IMR-90 (cell line): ENCODE results near the gene ATP11A. TPM values are rescaled to one million over a fixed set of nuclear protein-coding genes. Genes with fewer than 3 reads are reported as not detected.

Experiments used
- ATAC-seq: fragments of 200-7000 bp; cut with Tn5 transposase; 2 replicates; pipeline ENCODE4 v1.9.1; 2020; ENCODE audit warnings: low read depth, mild to moderate bottlenecking, moderate library complexity
- BruUV-seq: library from RNA; stranded (reverse); fragments of 400-500 nt; replicated peaks from 2 replicates; lab custom pipeline; 2021; lab: Mats Ljungman, UMichigan
- CTCF ChIA-PET: fragments of 300-600 bp; formaldehyde crosslinking; extraction: SDS; loops from one replicate; lab custom pipeline; 2021; ENCODE audit warnings: antibody characterized with exemption; lab: Yijun Ruan, JAX
- POLR2A ChIA-PET: fragments of 300-600 bp; sonication (Branson Sonifier 250); formaldehyde crosslinking; loops from one replicate; lab custom pipeline; 2022; ENCODE audit warnings: antibody characterized with exemption; ENCODE audit not compliant: unreplicated experiment; lab: Charles Lee
- DNase-seq: peaks from one replicate; pipeline ENCODE4 v3.0.0; 2013
- H2AFZ ChIP-seq: replicated peaks from 2 replicates; pipeline ENCODE3; 2013; ENCODE audit warnings: low read length, mild to moderate bottlenecking; ENCODE audit not compliant: poor library complexity
- H2AK5ac ChIP-seq: 2 replicates; pipeline ENCODE4 v1.6.1; 2013; ENCODE audit warnings: low read depth, low read length, inconsistent platforms
- H2AK9ac ChIP-seq: replicated peaks from 2 replicates; pipeline ENCODE3; 2013; ENCODE audit warnings: mild to moderate bottlenecking, low read depth, low read length, moderate library complexity; ENCODE audit not compliant: poor library complexity
- H2BK120ac ChIP-seq: 2 replicates; pipeline ENCODE4 v1.6.1; 2013; ENCODE audit warnings: low read depth, low read length, inconsistent platforms
- H2BK15ac ChIP-seq: 3 replicates; pipeline ENCODE4 v1.6.1; 2013; ENCODE audit warnings: low read depth, low read length, inconsistent platforms
- H2BK20ac ChIP-seq: 2 replicates; pipeline ENCODE4 v1.6.1; 2013; ENCODE audit warnings: low read depth, mild to moderate bottlenecking, inconsistent platforms, low read length, moderate library complexity
- H2BK5ac ChIP-seq: 2 replicates; pipeline ENCODE4 v1.6.1; 2013; ENCODE audit warnings: mild to moderate bottlenecking, low read depth, low read length, inconsistent platforms; ENCODE audit not compliant: poor library complexity, severe bottlenecking
- H3K14ac ChIP-seq: replicated peaks from 2 replicates; pipeline ENCODE4 v1.6.1; 2013; ENCODE audit warnings: low read depth, low read length, inconsistent platforms
- H3K18ac ChIP-seq: 2 replicates; pipeline ENCODE4 v1.6.1; 2013; ENCODE audit warnings: low read depth, low read length, control low read depth
- H3K23ac ChIP-seq: 2 replicates; pipeline ENCODE4 v1.6.1; 2013; ENCODE audit warnings: low read depth, low read length, inconsistent platforms
- H3K27ac ChIP-seq: 2 replicates; pipeline ENCODE4 v1.5.1; 2013; ENCODE audit warnings: mild to moderate bottlenecking, control low read depth, low read length; ENCODE audit not compliant: insufficient read depth
- H3K27me3 ChIP-seq: 2 replicates; pipeline ENCODE4 v1.6.1; 2013; ENCODE audit warnings: low read length; ENCODE audit not compliant: control insufficient read depth, insufficient read depth
- H3K36me3 ChIP-seq: 2 replicates; pipeline ENCODE4 v1.6.1; 2013; ENCODE audit warnings: low read length, mixed read lengths; ENCODE audit not compliant: control insufficient read depth, insufficient read depth
- H3K4ac ChIP-seq: 2 replicates; pipeline ENCODE4 v1.6.1; 2013; ENCODE audit warnings: low read depth, low read length, inconsistent platforms
- H3K4me1 ChIP-seq: 2 replicates; pipeline ENCODE4 v1.6.1; 2013; ENCODE audit warnings: low read length, mixed read lengths; ENCODE audit not compliant: control insufficient read depth, insufficient read depth
- H3K4me2 ChIP-seq: 2 replicates; pipeline ENCODE4 v1.6.1; 2013; ENCODE audit warnings: low read depth, mild to moderate bottlenecking, control low read depth, low read length, moderate library complexity
- H3K4me3 ChIP-seq: 2 replicates; pipeline ENCODE4 v1.5.1; 2013; ENCODE audit warnings: low read depth, mild to moderate bottlenecking, control low read depth, low read length, moderate library complexity; ENCODE audit not compliant: insufficient read depth
- H3K56ac ChIP-seq: 2 replicates; pipeline ENCODE4 v1.6.1; 2013; ENCODE audit warnings: low read length, inconsistent platforms; ENCODE audit not compliant: insufficient read depth; ENCODE audit errors: extremely low read depth
- H3K79me1 ChIP-seq, 2 experiments: 2 replicates each; pipeline ENCODE4 v1.6.1; 2013; ENCODE audit warnings: low read length in 2 of 2, inconsistent platforms in 1 of 2, low read depth in 1 of 2
- H3K9ac ChIP-seq: 2 replicates; pipeline ENCODE4 v1.6.1; 2013; ENCODE audit warnings: low read depth, low read length, control low read depth
- H3K9me1 ChIP-seq: 2 replicates; pipeline ENCODE4 v1.6.1; 2013; ENCODE audit warnings: low read length, inconsistent platforms; ENCODE audit not compliant: insufficient read depth
- H3K9me3 ChIP-seq: 2 replicates; pipeline ENCODE4 v1.6.1; 2013; ENCODE audit warnings: low read length; ENCODE audit not compliant: control insufficient read depth, insufficient read depth
- H4K20me1 ChIP-seq: 2 replicates; pipeline ENCODE4 v1.6.1; 2013; ENCODE audit warnings: low read length, inconsistent platforms; ENCODE audit not compliant: insufficient read depth
- H4K5ac ChIP-seq: 2 replicates; pipeline ENCODE4 v1.6.1; 2013; ENCODE audit warnings: mild to moderate bottlenecking, low read depth, low read length, control low read depth
- H4K8ac ChIP-seq, 2 experiments: 2 replicates each; pipeline ENCODE4 v1.6.1; 2013; ENCODE audit warnings: low read depth in 2 of 2, low read length in 2 of 2, control low read depth in 1 of 2, inconsistent platforms in 1 of 2
- H4K91ac ChIP-seq: 2 replicates; pipeline ENCODE4 v1.6.1; 2013; ENCODE audit warnings: low read depth, low read length, inconsistent platforms; ENCODE audit not compliant: insufficient read depth
- CEBPB ChIP-seq: IDR thresholded peaks from 2 replicates; pipeline ENCODE4 v1.6.1; 2012; ENCODE audit warnings: low read depth, low read length, improper control_type of control experiment
- CHD1 ChIP-seq: IDR thresholded peaks from 2 replicates; pipeline ENCODE4 v1.6.1; 2012; ENCODE audit warnings: low read depth, low read length, improper control_type of control experiment
- CTCF ChIP-seq: conservative IDR thresholded peaks from 2 replicates; pipeline ENCODE4 v1.5.1; 2012; ENCODE audit warnings: mild to moderate bottlenecking, low read depth, low read length, improper control_type of control experiment
- FOS ChIP-seq: fragments of 150-350 bp; IDR thresholded peaks from 2 replicates; pipeline ENCODE4 v1.6.1; 2016; ENCODE audit warnings: low read depth, low read length
- MAFK ChIP-seq: IDR thresholded peaks from 2 replicates; pipeline ENCODE4 v1.6.1; 2012; ENCODE audit warnings: low read depth, low read length, improper control_type of control experiment
- MAZ ChIP-seq: IDR thresholded peaks from 2 replicates; pipeline ENCODE4 v1.6.1; 2012; ENCODE audit warnings: low read depth, mild to moderate bottlenecking, low read length, improper control_type of control experiment, moderate library complexity, borderline replicate concordance
- POLR2A ChIP-seq: IDR thresholded peaks from 2 replicates; pipeline ENCODE4 v1.6.1; 2012; ENCODE audit warnings: mild to moderate bottlenecking, low read depth, low read length
- RFX5 ChIP-seq: IDR thresholded peaks from 2 replicates; pipeline ENCODE4 v1.8.0; 2012; ENCODE audit warnings: low read depth, mild to moderate bottlenecking, low read length, moderate library complexity
- SMC3 ChIP-seq: fragments of 150-350 bp; IDR thresholded peaks from 2 replicates; pipeline ENCODE4 v1.6.1; 2016; ENCODE audit warnings: low read depth, mild to moderate bottlenecking, antibody characterized with exemption, low read length, moderate library complexity
- WGBS, 2 experiments: methylation state at CpG; one replicate each; pipeline versions ENCODE4 v1.1.5 to v1.1.7; 2013; ENCODE audit warnings: missing lambda C conversion rate in 2 of 2; ENCODE audit not compliant: insufficient read length in 1 of 2; ENCODE audit errors: extremely low coverage in 2 of 2; 5-methylcytosine and 5-hydroxymethylcytosine counted together
- dilution Hi-C: fragments of 300-500 bp; cut with HindIII; formaldehyde crosslinking; loops from one replicate; pipeline ENCODE4 v1.14.3; 2018; ENCODE audit warnings: low sequenced_read_pairs; ENCODE audit not compliant: unreplicated experiment
- in situ Hi-C: fragments of 300-500 bp; cut with MboI; formaldehyde crosslinking; loops from 3 replicates; pipeline ENCODE4 v1.14.3; 2019; ENCODE audit warnings: low sequenced_read_pairs, inconsistent platforms, mixed read lengths
- intact Hi-C: fragments of 100-400 bp; cut with micrococcal nuclease; formaldehyde crosslinking; loops from 2 replicates; pipeline ENCODE4 v1.10.0; 2022
- polyA plus RNA-seq, 3 experiments: library from polyadenylated mRNA; depleted of rRNA; stranded (reverse); fragments of >200 nt; gene quantifications; 2 replicates each; pipeline ENCODE4 v1.2.3, GENCODE V29; 2012; ENCODE audit warnings: low replicate concordance in 1 of 3
- total RNA-seq: library from RNA; depleted of rRNA; stranded (reverse); fragments of >200 nt; gene quantifications from 2 replicates; pipeline ENCODE4 v1.2.3, GENCODE V29; 2012
- TF ChIP-seq, protein P1 (sequence below): fragments of 150-350 bp; IDR thresholded peaks from 2 replicates; pipeline ENCODE4 v1.6.1; 2017; ENCODE audit warnings: mild to moderate bottlenecking, antibody characterized with exemption, low read length, low read depth
- TF ChIP-seq, protein P2 (sequence below): fragments of 150-350 bp; IDR thresholded peaks from 2 replicates; pipeline ENCODE4 v1.6.1; 2016; ENCODE audit warnings: low read depth, mild to moderate bottlenecking, low read length, moderate library complexity, borderline replicate concordance

The ATP11A gene
- total and polyA plus RNA-seq, 2 of the 4 experiments (the other 2 are of a cell fraction): 8.4 to 12.0 TPM

DNA sequence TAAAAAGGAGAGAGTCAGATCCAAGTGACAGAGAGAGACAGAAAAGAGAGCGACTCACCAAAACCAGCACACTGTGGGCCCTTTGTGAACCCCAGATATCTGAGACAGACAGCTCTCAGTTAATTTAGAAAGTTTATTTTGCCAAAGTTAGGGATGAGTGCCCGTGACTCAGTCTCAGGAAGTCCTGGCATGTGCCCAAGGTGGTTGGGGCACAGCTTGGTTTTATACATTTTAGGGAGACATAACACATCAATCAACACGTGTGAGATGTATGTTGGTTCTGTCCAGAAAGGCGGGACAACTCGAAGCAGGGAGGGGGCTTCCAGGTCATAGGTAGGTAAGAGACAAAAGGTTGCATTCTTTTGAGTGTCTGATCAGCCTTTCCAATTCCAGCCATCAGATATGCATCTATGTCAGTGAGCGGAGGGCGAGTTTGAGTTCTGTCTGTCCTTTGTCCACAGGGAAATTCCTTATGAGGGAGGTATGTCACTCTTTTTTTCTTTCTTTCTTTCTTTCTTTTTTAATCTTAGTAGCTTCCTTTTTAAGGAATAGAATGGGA lies 37.2 kb upstream of the ATP11A start:
- no peak overlapping the region for H3K27ac ChIP-seq
- WGBS, 2 experiments: 80% methylated on average over 1 of the region's 7 CpGs; no CpG with 5 or more reads in 1 of the 2 experiments
- H3K9ac ChIP-seq: no peak overlapping the region
- no peak overlapping the region for H4K5ac ChIP-seq
- intact Hi-C loops: no loop called here
- CTCF ChIA-PET: no interaction called here
- H3K18ac ChIP-seq: no peak overlapping the region
- no peaks in the 10 kb centered on the region for H3K36me3 ChIP-seq
- H3K4me3 ChIP-seq: no peak overlapping the region
- H2BK20ac ChIP-seq: no peak overlapping the region
- TF ChIP-seq MAZ (no peak), FOS (no peak), CEBPB (no peak), RFX5 (no peak), CTCF (no peak), POLR2A (no peak), MAFK (no peak), CHD1 (no peak), SMC3 (no peak)
- TF ChIP-seq, protein P1, sequence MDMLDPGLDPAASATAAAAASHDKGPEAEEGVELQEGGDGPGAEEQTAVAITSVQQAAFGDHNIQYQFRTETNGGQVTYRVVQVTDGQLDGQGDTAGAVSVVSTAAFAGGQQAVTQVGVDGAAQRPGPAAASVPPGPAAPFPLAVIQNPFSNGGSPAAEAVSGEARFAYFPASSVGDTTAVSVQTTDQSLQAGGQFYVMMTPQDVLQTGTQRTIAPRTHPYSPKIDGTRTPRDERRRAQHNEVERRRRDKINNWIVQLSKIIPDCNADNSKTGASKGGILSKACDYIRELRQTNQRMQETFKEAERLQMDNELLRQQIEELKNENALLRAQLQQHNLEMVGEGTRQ: no peak
- TF ChIP-seq, protein P2, sequence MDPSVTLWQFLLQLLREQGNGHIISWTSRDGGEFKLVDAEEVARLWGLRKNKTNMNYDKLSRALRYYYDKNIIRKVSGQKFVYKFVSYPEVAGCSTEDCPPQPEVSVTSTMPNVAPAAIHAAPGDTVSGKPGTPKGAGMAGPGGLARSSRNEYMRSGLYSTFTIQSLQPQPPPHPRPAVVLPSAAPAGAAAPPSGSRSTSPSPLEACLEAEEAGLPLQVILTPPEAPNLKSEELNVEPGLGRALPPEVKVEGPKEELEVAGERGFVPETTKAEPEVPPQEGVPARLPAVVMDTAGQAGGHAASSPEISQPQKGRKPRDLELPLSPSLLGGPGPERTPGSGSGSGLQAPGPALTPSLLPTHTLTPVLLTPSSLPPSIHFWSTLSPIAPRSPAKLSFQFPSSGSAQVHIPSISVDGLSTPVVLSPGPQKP: no peak
- no peaks in the 10 kb centered on the region for H4K20me1 ChIP-seq
- H3K27me3 ChIP-seq: peaks cover 25% of the 10 kb centered on the region
- in situ Hi-C loops: no loop called here
- no peak overlapping the region for H4K91ac ChIP-seq
- H3K14ac ChIP-seq: no peak overlapping the region
- H3K4me2 ChIP-seq: no peak overlapping the region
- no TSS peak for BruUV-seq
- no peak overlapping the region for H2BK15ac ChIP-seq
- H3K9me3 ChIP-seq: no peaks in the 10 kb centered on the region
- dilution Hi-C loops: no loop called here
- no peaks in the 10 kb centered on the region for H3K9me1 ChIP-seq
- ATAC-seq (no peak), DNase-seq (no peak)
- H2AK5ac ChIP-seq: no peak overlapping the region
- no peak overlapping the region for H2BK5ac ChIP-seq
- no peak overlapping the region for H2BK120ac ChIP-seq
- no peak overlapping the region for H4K8ac ChIP-seq
- H2AK9ac ChIP-seq: no peak overlapping the region
- no peak overlapping the region for H3K23ac ChIP-seq
- H2AFZ ChIP-seq: no peak overlapping the region
- POLR2A ChIA-PET: no interaction called here
- no peaks in the 10 kb centered on the region for H3K79me1 ChIP-seq
- H3K4me1 ChIP-seq: no peaks in the 10 kb centered on the region; the same call in 1 of the 2 replicates
- no peak overlapping the region for H3K56ac ChIP-seq
- no peak overlapping the region for H3K4ac ChIP-seq
